HG03175 (cell line): Measurements from ENCODE around the gene ASIP.
A peak's percentile ranks its signal among the peaks of the same experiment; 100 is the strongest.

Source experiments
- ATAC-seq: cut with Tn5 transposase; IDR thresholded peaks from one replicate; pipeline ENCODE4 v1.9.1; 2021; ENCODE audit warnings: mild to moderate bottlenecking, moderate library complexity; ENCODE audit not compliant: unreplicated experiment

The ASIP gene

GRCh38 chr20:34309691-34310090 lies 68.5 kb downstream of the ASIP start:
- ATAC-seq, result no peak

- no peak for ATAC-seq
Measured at GRCh38 chr20:34310481-34311117, 69.4 kb downstream of the ASIP start.

GRCh38 chr20:34311118-34312023 lies 70.1 kb downstream of the ASIP start:
- no peak for ATAC-seq

- no peak for ATAC-seq
Measured at GRCh38 chr20:34312024-34312460, 70.8 kb downstream of the ASIP start.

GRCh38 chr20:34312544-34313217 lies 71.5 kb downstream of the ASIP start:
- ATAC-seq, result peak; percentile 89

GRCh38 chr20:34315236-34315635 lies 74.0 kb downstream of the ASIP start:
- ATAC-seq, result no peak

- ATAC-seq, result no peak
Measured at GRCh38 chr20:34316196-34316814, 75.1 kb downstream of the ASIP start.
